WTC11 (cell line): ENCODE measurements around the gene SHROOM1. TPM values are rescaled to one million over a fixed set of nuclear protein-coding genes. Genes with fewer than 3 reads are reported as not detected.

Experiments
- CREB1 ChIP-seq: sonication (generic); formaldehyde crosslinking; IDR thresholded peaks from 2 replicates; pipeline ENCODE4 v1.8.0; 2023; ENCODE audit warnings: mild to moderate bottlenecking, missing genetic modification reagents
- ELF4 ChIP-seq: sonication (generic); formaldehyde crosslinking; IDR thresholded peaks from 2 replicates; pipeline ENCODE4 v1.8.1; 2022; ENCODE audit warnings: low read depth, mild to moderate bottlenecking, moderate library complexity, missing genetic modification reagents
- ERG ChIP-seq: fragments of 250-450 bp; sonication (Bioruptor Pico); IDR thresholded peaks from 2 replicates; pipeline ENCODE4 v1.8.0; 2021; ENCODE audit warnings: mild to moderate bottlenecking
- FOXK1 ChIP-seq: sonication (generic); formaldehyde crosslinking; IDR thresholded peaks from 2 replicates; pipeline ENCODE4 v1.8.0; 2022; ENCODE audit warnings: mild to moderate bottlenecking, moderate library complexity, missing genetic modification reagents
- FOXP1 ChIP-seq: sonication (generic); formaldehyde crosslinking; IDR thresholded peaks from 2 replicates; pipeline ENCODE4 v1.8.0; 2022; ENCODE audit warnings: missing genetic modification reagents, mild to moderate bottlenecking, moderate library complexity, borderline replicate concordance
- GRHL2 ChIP-seq: fragments of 250-450 bp; sonication (Bioruptor Pico); IDR thresholded peaks from 2 replicates; pipeline ENCODE4 v1.8.0; 2022; ENCODE audit warnings: mild to moderate bottlenecking, moderate library complexity; ENCODE audit not compliant: insufficient replicate concordance, severe bottlenecking
- HMGA2 ChIP-seq: fragments of 250-450 bp; sonication (Bioruptor Pico); IDR thresholded peaks from 2 replicates; pipeline ENCODE4 v1.4.0; 2021; ENCODE audit warnings: mild to moderate bottlenecking, moderate library complexity
- MAX ChIP-seq: sonication (generic); formaldehyde crosslinking; IDR thresholded peaks from 2 replicates; pipeline ENCODE4 v1.8.0; 2022; ENCODE audit warnings: mild to moderate bottlenecking, missing genetic modification reagents
- MYBL2 ChIP-seq: sonication (generic); formaldehyde crosslinking; IDR thresholded peaks from 2 replicates; pipeline ENCODE4 v1.8.1; 2023; ENCODE audit warnings: mild to moderate bottlenecking, moderate library complexity, missing genetic modification reagents
- RELA ChIP-seq: sonication (generic); formaldehyde crosslinking; IDR thresholded peaks from 2 replicates; pipeline ENCODE4 v1.8.1; 2022; ENCODE audit warnings: missing genetic modification reagents, mild to moderate bottlenecking, borderline replicate concordance
- SMAD3 ChIP-seq: sonication (generic); formaldehyde crosslinking; IDR thresholded peaks from 2 replicates; pipeline ENCODE4 v1.8.0; 2022; ENCODE audit warnings: missing genetic modification reagents, mild to moderate bottlenecking, borderline replicate concordance
- SOX15 ChIP-seq: fragments of 250-450 bp; sonication (Bioruptor Pico); IDR thresholded peaks from 2 replicates; pipeline ENCODE4 v1.9.0; 2021; ENCODE audit warnings: mild to moderate bottlenecking
- STAT6 ChIP-seq: sonication (generic); formaldehyde crosslinking; conservative IDR thresholded peaks from 2 replicates; pipeline ENCODE4 v1.8.1; 2023; ENCODE audit warnings: mild to moderate bottlenecking, low read depth, missing genetic modification reagents, moderate library complexity
- TEAD4 ChIP-seq: sonication (generic); formaldehyde crosslinking; IDR thresholded peaks from 2 replicates; pipeline ENCODE4 v1.8.0; 2022; ENCODE audit warnings: mild to moderate bottlenecking, missing genetic modification reagents
- ZNF121 ChIP-seq: sonication (generic); formaldehyde crosslinking; IDR thresholded peaks from 2 replicates; pipeline ENCODE4 v1.8.0; 2023; ENCODE audit warnings: missing genetic modification reagents
- ZNF138 ChIP-seq: sonication (generic); formaldehyde crosslinking; conservative IDR thresholded peaks from 2 replicates; pipeline ENCODE4 v1.8.1; 2022; ENCODE audit warnings: mild to moderate bottlenecking, moderate library complexity, missing genetic modification reagents
- ZNF219 ChIP-seq: sonication (generic); formaldehyde crosslinking; IDR thresholded peaks from 2 replicates; pipeline ENCODE4 v1.8.0; 2023; ENCODE audit warnings: missing genetic modification reagents, mild to moderate bottlenecking, borderline replicate concordance
- ZNF263 ChIP-seq: sonication (generic); formaldehyde crosslinking; IDR thresholded peaks from 2 replicates; pipeline ENCODE4 v1.8.1; 2022; ENCODE audit warnings: low read depth, mild to moderate bottlenecking, moderate library complexity, missing genetic modification reagents
- ZNF416 ChIP-seq: fragments of 250-450 bp; sonication (Bioruptor Pico); IDR thresholded peaks from 2 replicates; pipeline ENCODE4 v1.9.0; 2021; ENCODE audit warnings: mild to moderate bottlenecking, inconsistent platforms
- ZNF512 ChIP-seq: sonication (generic); formaldehyde crosslinking; IDR thresholded peaks from 2 replicates; pipeline ENCODE4 v1.8.1; 2022; ENCODE audit warnings: missing genetic modification reagents, borderline replicate concordance
- ZNF671 ChIP-seq: fragments of 250-450 bp; sonication (Bioruptor Pico); IDR thresholded peaks from 2 replicates; pipeline ENCODE4 v1.8.0; 2021; ENCODE audit warnings: mild to moderate bottlenecking
- total RNA-seq: library from RNA; stranded (reverse); gene quantifications from 3 replicates; pipeline ENCODE4 v1.2.3, GENCODE V29; 2021
- TF ChIP-seq, protein P1 (sequence below): sonication (generic); formaldehyde crosslinking; IDR thresholded peaks from 2 replicates; pipeline ENCODE4 v1.8.1; 2023; ENCODE audit warnings: mild to moderate bottlenecking, missing genetic modification reagents
- TF ChIP-seq, protein P2 (sequence below): sonication (generic); formaldehyde crosslinking; IDR thresholded peaks from 2 replicates; pipeline ENCODE4 v1.8.1; 2022; ENCODE audit warnings: mild to moderate bottlenecking, moderate library complexity, missing genetic modification reagents
- TF ChIP-seq, protein P3 (sequence below): sonication (generic); formaldehyde crosslinking; IDR thresholded peaks from 2 replicates; pipeline ENCODE4 v1.8.0; 2022; ENCODE audit warnings: mild to moderate bottlenecking, missing genetic modification reagents
- TF ChIP-seq, protein P4 (sequence below): sonication (generic); formaldehyde crosslinking; IDR thresholded peaks from 2 replicates; pipeline ENCODE4 v1.8.1; 2023; ENCODE audit warnings: mild to moderate bottlenecking, moderate library complexity, missing genetic modification reagents

Gene SHROOM1
- total RNA-seq, 1 experiment from 2014 or later = 8.1 TPM

GRCh38 chr5:132822650-132823480, 7.6 kb downstream of the SHROOM1 start (continued):
- TF ChIP-seq ERG = no peak
- TF ChIP-seq CREB1 = no peak; the same call in 1 of the 2 replicates
- no peak for TF ChIP-seq TEAD4 (CRISPR knock-in tag)
- TF ChIP-seq, protein P1, sequence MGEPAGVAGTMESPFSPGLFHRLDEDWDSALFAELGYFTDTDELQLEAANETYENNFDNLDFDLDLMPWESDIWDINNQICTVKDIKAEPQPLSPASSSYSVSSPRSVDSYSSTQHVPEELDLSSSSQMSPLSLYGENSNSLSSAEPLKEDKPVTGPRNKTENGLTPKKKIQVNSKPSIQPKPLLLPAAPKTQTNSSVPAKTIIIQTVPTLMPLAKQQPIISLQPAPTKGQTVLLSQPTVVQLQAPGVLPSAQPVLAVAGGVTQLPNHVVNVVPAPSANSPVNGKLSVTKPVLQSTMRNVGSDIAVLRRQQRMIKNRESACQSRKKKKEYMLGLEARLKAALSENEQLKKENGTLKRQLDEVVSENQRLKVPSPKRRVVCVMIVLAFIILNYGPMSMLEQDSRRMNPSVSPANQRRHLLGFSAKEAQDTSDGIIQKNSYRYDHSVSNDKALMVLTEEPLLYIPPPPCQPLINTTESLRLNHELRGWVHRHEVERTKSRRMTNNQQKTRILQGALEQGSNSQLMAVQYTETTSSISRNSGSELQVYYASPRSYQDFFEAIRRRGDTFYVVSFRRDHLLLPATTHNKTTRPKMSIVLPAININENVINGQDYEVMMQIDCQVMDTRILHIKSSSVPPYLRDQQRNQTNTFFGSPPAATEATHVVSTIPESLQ (CRISPR knock-in tag) = no peak
- peak; percentile 87; the same call in 1 of the 2 replicates for TF ChIP-seq MYBL2 (CRISPR knock-in tag)
- 0 out of 2 replicates have a peak, but pooled peaks have one; percentile 35 for TF ChIP-seq ZNF512
- no peak for TF ChIP-seq STAT6 (CRISPR knock-in tag)
- peak; percentile 96 for TF ChIP-seq FOXP1 (CRISPR knock-in tag)
- TF ChIP-seq ZNF219 (CRISPR knock-in tag) = no peak
- TF ChIP-seq ZNF671 (CRISPR knock-in tag) = no peak
- TF ChIP-seq ELF4 (CRISPR knock-in tag) = peak; percentile 60; the same call in 1 of the 2 replicates
- TF ChIP-seq SOX15 (CRISPR knock-in tag) = no peak
- TF ChIP-seq GRHL2 (CRISPR knock-in tag) = no peak
- peak; percentile 76; the same call in 1 of the 2 replicates for TF ChIP-seq SMAD3 (CRISPR knock-in tag)
- TF ChIP-seq ZNF263 (CRISPR knock-in tag) = peak; percentile 99
- TF ChIP-seq ZNF416 (CRISPR knock-in tag) = no peak
- TF ChIP-seq ZNF121 (CRISPR knock-in tag) = no peak
- TF ChIP-seq RELA = no peak
- peak; percentile 69; the same call in 1 of the 2 replicates for TF ChIP-seq ZNF138
- TF ChIP-seq MAX (CRISPR knock-in tag) = peak; percentile 98
- TF ChIP-seq, protein P2, sequence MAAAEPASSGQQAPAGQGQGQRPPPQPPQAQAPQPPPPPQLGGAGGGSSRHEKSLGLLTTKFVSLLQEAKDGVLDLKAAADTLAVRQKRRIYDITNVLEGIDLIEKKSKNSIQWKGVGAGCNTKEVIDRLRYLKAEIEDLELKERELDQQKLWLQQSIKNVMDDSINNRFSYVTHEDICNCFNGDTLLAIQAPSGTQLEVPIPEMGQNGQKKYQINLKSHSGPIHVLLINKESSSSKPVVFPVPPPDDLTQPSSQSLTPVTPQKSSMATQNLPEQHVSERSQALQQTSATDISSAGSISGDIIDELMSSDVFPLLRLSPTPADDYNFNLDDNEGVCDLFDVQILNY (CRISPR knock-in tag) = peak; percentile 88; the same call in 1 of the 2 replicates
- TF ChIP-seq, protein P3, sequence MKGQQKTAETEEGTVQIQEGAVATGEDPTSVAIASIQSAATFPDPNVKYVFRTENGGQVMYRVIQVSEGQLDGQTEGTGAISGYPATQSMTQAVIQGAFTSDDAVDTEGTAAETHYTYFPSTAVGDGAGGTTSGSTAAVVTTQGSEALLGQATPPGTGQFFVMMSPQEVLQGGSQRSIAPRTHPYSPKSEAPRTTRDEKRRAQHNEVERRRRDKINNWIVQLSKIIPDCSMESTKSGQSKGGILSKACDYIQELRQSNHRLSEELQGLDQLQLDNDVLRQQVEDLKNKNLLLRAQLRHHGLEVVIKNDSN (CRISPR knock-in tag) = peak; percentile 50; the same call in 1 of the 2 replicates
- TF ChIP-seq FOXK1 (CRISPR knock-in tag) = peak; percentile 87; the same call in 1 of the 2 replicates
- TF ChIP-seq, protein P4, sequence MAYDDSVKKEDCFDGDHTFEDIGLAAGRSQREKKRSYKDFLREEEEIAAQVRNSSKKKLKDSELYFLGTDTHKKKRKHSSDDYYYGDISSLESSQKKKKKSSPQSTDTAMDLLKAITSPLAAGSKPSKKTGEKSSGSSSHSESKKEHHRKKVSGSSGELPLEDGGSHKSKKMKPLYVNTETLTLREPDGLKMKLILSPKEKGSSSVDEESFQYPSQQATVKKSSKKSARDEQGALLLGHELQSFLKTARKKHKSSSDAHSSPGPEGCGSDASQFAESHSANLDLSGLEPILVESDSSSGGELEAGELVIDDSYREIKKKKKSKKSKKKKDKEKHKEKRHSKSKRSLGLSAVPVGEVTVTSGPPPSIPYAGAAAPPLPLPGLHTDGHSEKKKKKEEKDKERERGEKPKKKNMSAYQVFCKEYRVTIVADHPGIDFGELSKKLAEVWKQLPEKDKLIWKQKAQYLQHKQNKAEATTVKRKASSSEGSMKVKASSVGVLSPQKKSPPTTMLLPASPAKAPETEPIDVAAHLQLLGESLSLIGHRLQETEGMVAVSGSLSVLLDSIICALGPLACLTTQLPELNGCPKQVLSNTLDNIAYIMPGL (CRISPR knock-in tag) = peak; percentile 99
- TF ChIP-seq HMGA2 (CRISPR knock-in tag) = no peak
